HepG2 (cell line): ENCODE data around the gene NXF3. TPM values are rescaled to one million over a fixed set of nuclear protein-coding genes. Genes with fewer than 3 reads are reported as not detected.
A peak's percentile ranks its signal among the peaks of the same experiment; 100 is the strongest.

Experiments used
- CHD4 ChIP-seq: fragments of 200-600 bp; sonication (generic); IDR thresholded peaks from 2 replicates; pipeline ENCODE4 v1.7.0; 2017; ENCODE audit warnings: mild to moderate bottlenecking, low read length, borderline replicate concordance
- FIP1L1 ChIP-seq: fragments of 200-400 bp; formaldehyde crosslinking; IDR thresholded peaks from 2 replicates; pipeline ENCODE4 v1.6.1; 2018; ENCODE audit warnings: low read depth, mild to moderate bottlenecking, low read length, moderate library complexity, borderline replicate concordance; ENCODE audit not compliant: insufficient read depth
- FOXA3 ChIP-seq: IDR thresholded peaks from 2 replicates; pipeline ENCODE4 v1.6.1; 2016; ENCODE audit warnings: missing genetic modification reagents, missing compliant biosample characterization
- POLR2AphosphoS5 ChIP-seq: IDR thresholded peaks from 2 replicates; pipeline ENCODE4 v1.6.1; 2012; ENCODE audit warnings: low read depth, low read length
- SOX6 ChIP-seq, 2 experiments: fragments of 450-650 bp in 1 of 2; sonication (generic) in 1 of 2; formaldehyde crosslinking in 1 of 2; IDR thresholded peaks; 2 replicates each; pipeline versions ENCODE4 v1.4.0 to v1.6.1; 2017 to 2020; ENCODE audit warnings: antibody characterized with exemption in 1 of 2, mild to moderate bottlenecking in 1 of 2, missing genetic modification reagents in 1 of 2
- ZBTB7B ChIP-seq: sonication (generic); formaldehyde crosslinking; IDR thresholded peaks from 2 replicates; pipeline ENCODE4 v1.4.0; 2020; ENCODE audit warnings: missing genetic modification reagents
- ZBTB8A ChIP-seq: sonication (generic); formaldehyde crosslinking; IDR thresholded peaks from 2 replicates; pipeline ENCODE4 v1.4.0; 2020; ENCODE audit warnings: mild to moderate bottlenecking, low read depth, missing genetic modification reagents, borderline replicate concordance
- ZMYM2 ChIP-seq: sonication (generic); formaldehyde crosslinking; IDR thresholded peaks from 2 replicates; pipeline ENCODE4 v1.8.0; 2022; ENCODE audit warnings: mild to moderate bottlenecking, missing genetic modification reagents
- ZNF354B ChIP-seq: sonication (generic); formaldehyde crosslinking; IDR thresholded peaks from 2 replicates; pipeline ENCODE4 v1.8.0; 2022; ENCODE audit warnings: mild to moderate bottlenecking, missing genetic modification reagents
- ZNF468 ChIP-seq: sonication (generic); formaldehyde crosslinking; IDR thresholded peaks from 2 replicates; pipeline ENCODE4 v1.8.0; 2022; ENCODE audit warnings: mild to moderate bottlenecking, moderate library complexity, missing genetic modification reagents
- ZNF484 ChIP-seq: sonication (generic); formaldehyde crosslinking; IDR thresholded peaks from 2 replicates; pipeline ENCODE4 v1.5.1; 2020; ENCODE audit warnings: mild to moderate bottlenecking, low read depth, missing genetic modification reagents, borderline replicate concordance
- ZSCAN29 ChIP-seq: sonication (generic); formaldehyde crosslinking; conservative IDR thresholded peaks from 2 replicates; pipeline ENCODE4 v1.4.0; 2020; ENCODE audit warnings: mild to moderate bottlenecking, missing genetic modification reagents
- polyA plus RNA-seq, 8 experiments: library from polyadenylated mRNA; depleted of rRNA in 3 of 8; stranded (reverse) in 7 of 8; unstranded in 1 of 8; fragments of >200 nt; fragmentation: Illumina TruSeq in 4 of 8; extraction: Trizol in 4 of 8; gene quantifications; 2 replicates each; pipeline versions ENCODE4 v1.2.1 to v1.2.3, GENCODE V29; 2011 to 2016; ENCODE audit warnings: low read depth in 4 of 8, missing spikeins in 1 of 8, mixed read lengths in 1 of 8; ENCODE audit not compliant: insufficient read depth in 1 of 8
- total RNA-seq, 5 experiments: library from RNA; depleted of rRNA; stranded (reverse); fragments of >200 nt; fragmentation: Illumina TruSeq; extraction: Trizol; gene quantifications; 2 replicates each; pipeline ENCODE4 v1.2.3, GENCODE V29; 2016; ENCODE audit warnings: low read depth in 1 of 5
- TF ChIP-seq, protein P1 (sequence below): sonication (generic); formaldehyde crosslinking; IDR thresholded peaks from 2 replicates; pipeline ENCODE4 v1.4.0; 2020; ENCODE audit warnings: missing genetic modification reagents, borderline replicate concordance
- TF ChIP-seq, protein P2 (sequence below): sonication (generic); formaldehyde crosslinking; conservative IDR thresholded peaks from 2 replicates; pipeline ENCODE4 v1.4.0; 2020; ENCODE audit warnings: mild to moderate bottlenecking, missing genetic modification reagents, moderate library complexity
- TF ChIP-seq, protein P3 (sequence below): sonication (generic); formaldehyde crosslinking; IDR thresholded peaks from 2 replicates; pipeline ENCODE4 v1.4.0; 2020; ENCODE audit warnings: low read depth, mild to moderate bottlenecking, missing genetic modification reagents
- TF ChIP-seq, protein P4 (sequence below): sonication (generic); formaldehyde crosslinking; IDR thresholded peaks from 2 replicates; pipeline ENCODE4 v1.4.0; 2020; ENCODE audit warnings: missing genetic modification reagents

NXF3 gene
- total and polyA plus RNA-seq, 2 of the 13 experiments (the other 11 are each of a cell fraction or from before 2014, with no cell fraction given), result 0.05 TPM; not detected in 1

DNA sequence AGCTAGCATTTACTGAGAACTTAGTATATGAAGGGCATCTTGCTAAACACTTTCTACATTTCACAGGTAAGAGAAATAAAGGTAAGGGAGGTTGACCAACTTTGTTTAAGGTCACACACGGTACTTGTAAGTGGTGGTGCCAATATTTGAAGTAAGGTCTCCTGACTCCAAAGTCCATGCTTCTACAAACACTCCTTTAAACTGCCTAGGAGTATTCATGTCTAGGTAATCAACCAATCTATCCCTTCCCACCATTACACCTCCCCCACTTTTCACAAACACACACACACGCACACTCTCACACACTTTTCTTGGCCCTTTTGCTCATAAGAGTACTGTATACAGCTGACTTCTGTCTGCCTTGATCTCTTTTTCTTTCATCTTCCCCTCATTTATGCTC is 36.0 kb downstream of the NXF3 start (continued):
- TF ChIP-seq, protein P1, sequence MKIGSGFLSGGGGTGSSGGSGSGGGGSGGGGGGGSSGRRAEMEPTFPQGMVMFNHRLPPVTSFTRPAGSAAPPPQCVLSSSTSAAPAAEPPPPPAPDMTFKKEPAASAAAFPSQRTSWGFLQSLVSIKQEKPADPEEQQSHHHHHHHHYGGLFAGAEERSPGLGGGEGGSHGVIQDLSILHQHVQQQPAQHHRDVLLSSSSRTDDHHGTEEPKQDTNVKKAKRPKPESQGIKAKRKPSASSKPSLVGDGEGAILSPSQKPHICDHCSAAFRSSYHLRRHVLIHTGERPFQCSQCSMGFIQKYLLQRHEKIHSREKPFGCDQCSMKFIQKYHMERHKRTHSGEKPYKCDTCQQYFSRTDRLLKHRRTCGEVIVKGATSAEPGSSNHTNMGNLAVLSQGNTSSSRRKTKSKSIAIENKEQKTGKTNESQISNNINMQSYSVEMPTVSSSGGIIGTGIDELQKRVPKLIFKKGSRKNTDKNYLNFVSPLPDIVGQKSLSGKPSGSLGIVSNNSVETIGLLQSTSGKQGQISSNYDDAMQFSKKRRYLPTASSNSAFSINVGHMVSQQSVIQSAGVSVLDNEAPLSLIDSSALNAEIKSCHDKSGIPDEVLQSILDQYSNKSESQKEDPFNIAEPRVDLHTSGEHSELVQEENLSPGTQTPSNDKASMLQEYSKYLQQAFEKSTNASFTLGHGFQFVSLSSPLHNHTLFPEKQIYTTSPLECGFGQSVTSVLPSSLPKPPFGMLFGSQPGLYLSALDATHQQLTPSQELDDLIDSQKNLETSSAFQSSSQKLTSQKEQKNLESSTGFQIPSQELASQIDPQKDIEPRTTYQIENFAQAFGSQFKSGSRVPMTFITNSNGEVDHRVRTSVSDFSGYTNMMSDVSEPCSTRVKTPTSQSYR, result peak; percentile 93
- no peak for TF ChIP-seq CHD4
- TF ChIP-seq, protein P2, sequence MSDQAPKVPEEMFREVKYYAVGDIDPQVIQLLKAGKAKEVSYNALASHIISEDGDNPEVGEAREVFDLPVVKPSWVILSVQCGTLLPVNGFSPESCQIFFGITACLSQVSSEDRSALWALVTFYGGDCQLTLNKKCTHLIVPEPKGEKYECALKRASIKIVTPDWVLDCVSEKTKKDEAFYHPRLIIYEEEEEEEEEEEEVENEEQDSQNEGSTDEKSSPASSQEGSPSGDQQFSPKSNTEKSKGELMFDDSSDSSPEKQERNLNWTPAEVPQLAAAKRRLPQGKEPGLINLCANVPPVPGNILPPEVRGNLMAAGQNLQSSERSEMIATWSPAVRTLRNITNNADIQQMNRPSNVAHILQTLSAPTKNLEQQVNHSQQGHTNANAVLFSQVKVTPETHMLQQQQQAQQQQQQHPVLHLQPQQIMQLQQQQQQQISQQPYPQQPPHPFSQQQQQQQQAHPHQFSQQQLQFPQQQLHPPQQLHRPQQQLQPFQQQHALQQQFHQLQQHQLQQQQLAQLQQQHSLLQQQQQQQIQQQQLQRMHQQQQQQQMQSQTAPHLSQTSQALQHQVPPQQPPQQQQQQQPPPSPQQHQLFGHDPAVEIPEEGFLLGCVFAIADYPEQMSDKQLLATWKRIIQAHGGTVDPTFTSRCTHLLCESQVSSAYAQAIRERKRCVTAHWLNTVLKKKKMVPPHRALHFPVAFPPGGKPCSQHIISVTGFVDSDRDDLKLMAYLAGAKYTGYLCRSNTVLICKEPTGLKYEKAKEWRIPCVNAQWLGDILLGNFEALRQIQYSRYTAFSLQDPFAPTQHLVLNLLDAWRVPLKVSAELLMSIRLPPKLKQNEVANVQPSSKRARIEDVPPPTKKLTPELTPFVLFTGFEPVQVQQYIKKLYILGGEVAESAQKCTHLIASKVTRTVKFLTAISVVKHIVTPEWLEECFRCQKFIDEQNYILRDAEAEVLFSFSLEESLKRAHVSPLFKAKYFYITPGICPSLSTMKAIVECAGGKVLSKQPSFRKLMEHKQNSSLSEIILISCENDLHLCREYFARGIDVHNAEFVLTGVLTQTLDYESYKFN (CRISPR knock-in tag), result peak; percentile 49
- no peak for TF ChIP-seq SOX6 (IDR thresholded peaks at IDR 0.05)
- TF ChIP-seq SOX6 (CRISPR knock-in tag; IDR thresholded peaks at IDR 0.05), result peak; percentile 30; the same call in 1 of the 2 replicates
- no peak for TF ChIP-seq ZNF468 (CRISPR knock-in tag)
- TF ChIP-seq, protein P3, sequence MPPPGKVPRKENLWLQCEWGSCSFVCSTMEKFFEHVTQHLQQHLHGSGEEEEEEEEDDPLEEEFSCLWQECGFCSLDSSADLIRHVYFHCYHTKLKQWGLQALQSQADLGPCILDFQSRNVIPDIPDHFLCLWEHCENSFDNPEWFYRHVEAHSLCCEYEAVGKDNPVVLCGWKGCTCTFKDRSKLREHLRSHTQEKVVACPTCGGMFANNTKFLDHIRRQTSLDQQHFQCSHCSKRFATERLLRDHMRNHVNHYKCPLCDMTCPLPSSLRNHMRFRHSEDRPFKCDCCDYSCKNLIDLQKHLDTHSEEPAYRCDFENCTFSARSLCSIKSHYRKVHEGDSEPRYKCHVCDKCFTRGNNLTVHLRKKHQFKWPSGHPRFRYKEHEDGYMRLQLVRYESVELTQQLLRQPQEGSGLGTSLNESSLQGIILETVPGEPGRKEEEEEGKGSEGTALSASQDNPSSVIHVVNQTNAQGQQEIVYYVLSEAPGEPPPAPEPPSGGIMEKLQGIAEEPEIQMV (CRISPR knock-in tag), result no peak
- no peak for TF ChIP-seq ZMYM2
- no peak for TF ChIP-seq FIP1L1
- TF ChIP-seq ZBTB7B (CRISPR knock-in tag), result no peak
- no peak for TF ChIP-seq ZNF354B (CRISPR knock-in tag)
- TF ChIP-seq ZBTB8A (CRISPR knock-in tag), result no peak
- no peak for TF ChIP-seq POLR2AphosphoS5
- TF ChIP-seq, protein P4, sequence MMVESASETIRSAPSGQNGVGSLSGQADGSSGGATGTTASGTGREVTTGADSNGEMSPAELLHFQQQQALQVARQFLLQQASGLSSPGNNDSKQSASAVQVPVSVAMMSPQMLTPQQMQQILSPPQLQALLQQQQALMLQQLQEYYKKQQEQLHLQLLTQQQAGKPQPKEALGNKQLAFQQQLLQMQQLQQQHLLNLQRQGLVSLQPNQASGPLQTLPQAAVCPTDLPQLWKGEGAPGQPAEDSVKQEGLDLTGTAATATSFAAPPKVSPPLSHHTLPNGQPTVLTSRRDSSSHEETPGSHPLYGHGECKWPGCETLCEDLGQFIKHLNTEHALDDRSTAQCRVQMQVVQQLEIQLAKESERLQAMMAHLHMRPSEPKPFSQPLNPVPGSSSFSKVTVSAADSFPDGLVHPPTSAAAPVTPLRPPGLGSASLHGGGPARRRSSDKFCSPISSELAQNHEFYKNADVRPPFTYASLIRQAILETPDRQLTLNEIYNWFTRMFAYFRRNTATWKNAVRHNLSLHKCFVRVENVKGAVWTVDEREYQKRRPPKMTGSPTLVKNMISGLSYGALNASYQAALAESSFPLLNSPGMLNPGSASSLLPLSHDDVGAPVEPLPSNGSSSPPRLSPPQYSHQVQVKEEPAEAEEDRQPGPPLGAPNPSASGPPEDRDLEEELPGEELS (CRISPR knock-in tag), result 0 out of 2 replicates have a peak, but pooled peaks have one; percentile 11
- TF ChIP-seq ZNF484, result no peak
- TF ChIP-seq FOXA3 (CRISPR knock-in tag), result peak; percentile 32; the same call in 1 of the 2 replicates
- no peak for TF ChIP-seq ZSCAN29
